GM18507 (cell line): ENCODE measurements around the gene HSD17B4.
"Not testable (repeated sequence)": the region's sequence is repeated elsewhere in the genome, so short reads cannot be mapped to it uniquely, and the experiment has no call there.

Experiments used
- DNase-seq: peaks from one replicate; pipeline ENCODE4 v3.0.0; 2011; ENCODE audit warnings: low read depth; ENCODE audit not compliant: insufficient read length; ENCODE audit errors: extremely low spot score
- FAIRE-seq: peaks from 2 replicates; lab custom pipeline; 2011; peaks lifted over from hg19 to GRCh38; lab: Jason Lieb, UNC

The HSD17B4 gene

DNA sequence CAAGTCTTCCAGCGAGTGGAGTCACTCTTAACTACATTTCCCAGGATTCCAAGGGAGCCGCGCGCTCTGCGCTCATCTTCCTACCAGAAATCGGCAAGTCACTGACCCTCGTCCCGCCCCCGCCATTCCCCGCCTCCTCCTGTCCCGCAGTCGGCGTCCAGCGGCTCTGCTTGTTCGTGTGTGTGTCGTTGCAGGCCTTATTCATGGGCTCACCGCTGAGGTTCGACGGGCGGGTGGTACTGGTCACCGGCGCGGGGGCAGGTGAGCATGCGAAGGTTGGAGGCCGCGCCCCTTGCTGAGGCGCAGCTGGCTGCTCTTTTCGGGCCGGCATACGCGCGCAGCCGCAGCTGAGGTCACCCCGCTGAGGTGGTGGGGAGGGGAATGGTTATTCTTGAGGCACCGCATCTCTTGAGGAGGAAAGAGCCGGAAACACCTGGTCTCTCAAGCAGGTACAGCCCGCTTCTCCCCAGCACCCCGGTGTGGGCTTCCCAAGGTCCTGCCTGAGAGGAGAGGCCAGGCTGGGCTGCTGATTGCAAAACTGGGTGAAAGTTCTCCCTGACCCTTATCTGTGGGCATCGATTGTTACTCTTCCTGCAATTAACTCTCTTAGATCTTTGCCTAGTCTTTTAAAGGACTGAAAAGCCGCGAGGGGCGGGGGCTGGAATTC lies at the start of gene HSD17B4:
Gene HSD17B4, plus strand, starts transcription at position 125 of the 667 bp plus-strand sequence. Its CDS starts 79 bp downstream, at position 204.
- DNase-seq (peak; percentile 59), FAIRE-seq (peak; percentile 90)

DNA sequence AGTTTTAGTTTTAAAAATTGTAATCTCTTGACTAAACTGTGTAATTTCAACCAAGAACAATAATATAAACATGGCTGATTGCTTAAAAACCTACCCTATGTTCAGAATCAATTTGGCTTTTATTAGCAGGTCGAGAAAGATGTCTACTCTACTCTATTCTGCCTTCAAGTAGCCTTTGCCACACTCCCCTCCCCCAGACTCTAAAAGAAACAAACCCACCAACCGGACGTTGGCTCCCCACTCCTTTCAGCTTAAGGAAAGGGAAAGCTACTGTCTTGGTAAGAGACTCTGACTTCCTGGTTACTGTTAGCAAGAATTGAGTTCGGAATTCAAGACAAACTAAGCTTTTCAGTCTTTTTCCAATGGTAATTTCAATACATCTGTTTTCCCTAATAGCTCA lies 49.7 kb upstream of the HSD17B4 start:
- DNase-seq = no peak
- no peak for FAIRE-seq

DNA sequence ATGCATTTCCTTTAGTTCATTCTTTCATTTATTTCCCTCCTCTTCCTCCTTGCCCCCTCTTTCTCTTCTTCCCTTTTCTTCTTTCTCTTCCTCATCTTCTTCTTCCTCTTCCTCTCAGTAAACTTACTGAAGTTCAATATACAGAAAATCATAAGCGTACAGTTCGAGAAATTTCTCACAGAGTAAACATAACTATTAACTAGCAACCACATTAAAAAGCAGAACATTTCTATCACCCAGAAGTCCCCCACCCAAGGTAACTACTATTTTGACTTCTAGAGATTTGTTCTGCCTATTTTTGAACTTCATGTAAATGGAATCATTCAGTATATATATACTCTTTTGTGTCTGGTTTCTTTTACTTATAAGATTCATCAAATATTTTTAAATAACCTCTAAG lies 48.3 kb upstream of the HSD17B4 start:
- no peak for FAIRE-seq
- DNase-seq = no peak

DNA sequence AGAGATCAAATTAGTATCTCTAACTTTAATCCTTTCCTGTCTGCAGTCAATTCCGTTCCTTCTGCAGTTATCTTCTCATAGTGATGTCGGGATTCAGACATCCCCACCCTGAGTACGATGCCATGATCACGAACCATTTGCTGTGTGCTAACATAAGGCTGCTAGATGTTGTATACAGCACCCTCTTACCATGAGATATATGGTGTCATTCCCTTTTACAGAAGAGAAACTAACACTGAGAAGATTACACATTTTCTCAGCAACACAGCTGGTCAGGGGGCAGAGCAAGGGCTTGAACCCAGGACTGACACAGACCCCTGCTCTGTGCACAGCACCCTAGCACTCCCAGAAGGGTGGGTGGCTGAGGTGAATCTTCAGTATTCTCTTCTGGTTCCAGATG lies 46.9 kb upstream of the HSD17B4 start:
- DNase-seq (no peak), FAIRE-seq (peak; percentile 24)

- FAIRE-seq (no peak), DNase-seq (no peak)
These were observed 45.7 kb upstream of the HSD17B4 start for GRCh38 chr5:119406551-119407110.

GRCh38 chr5:119409235-119409815 lies 43.0 kb upstream of the HSD17B4 start:
- no peak for DNase-seq
- FAIRE-seq = peak; percentile 75

GRCh38 chr5:119410448-119411159 lies 41.7 kb upstream of the HSD17B4 start:
- DNase-seq = no peak
- peak; percentile 21 for FAIRE-seq

GRCh38 chr5:119411361-119412278 lies 40.7 kb upstream of the HSD17B4 start:
- DNase-seq (peak; percentile 30), FAIRE-seq (peak; percentile 91)

DNA sequence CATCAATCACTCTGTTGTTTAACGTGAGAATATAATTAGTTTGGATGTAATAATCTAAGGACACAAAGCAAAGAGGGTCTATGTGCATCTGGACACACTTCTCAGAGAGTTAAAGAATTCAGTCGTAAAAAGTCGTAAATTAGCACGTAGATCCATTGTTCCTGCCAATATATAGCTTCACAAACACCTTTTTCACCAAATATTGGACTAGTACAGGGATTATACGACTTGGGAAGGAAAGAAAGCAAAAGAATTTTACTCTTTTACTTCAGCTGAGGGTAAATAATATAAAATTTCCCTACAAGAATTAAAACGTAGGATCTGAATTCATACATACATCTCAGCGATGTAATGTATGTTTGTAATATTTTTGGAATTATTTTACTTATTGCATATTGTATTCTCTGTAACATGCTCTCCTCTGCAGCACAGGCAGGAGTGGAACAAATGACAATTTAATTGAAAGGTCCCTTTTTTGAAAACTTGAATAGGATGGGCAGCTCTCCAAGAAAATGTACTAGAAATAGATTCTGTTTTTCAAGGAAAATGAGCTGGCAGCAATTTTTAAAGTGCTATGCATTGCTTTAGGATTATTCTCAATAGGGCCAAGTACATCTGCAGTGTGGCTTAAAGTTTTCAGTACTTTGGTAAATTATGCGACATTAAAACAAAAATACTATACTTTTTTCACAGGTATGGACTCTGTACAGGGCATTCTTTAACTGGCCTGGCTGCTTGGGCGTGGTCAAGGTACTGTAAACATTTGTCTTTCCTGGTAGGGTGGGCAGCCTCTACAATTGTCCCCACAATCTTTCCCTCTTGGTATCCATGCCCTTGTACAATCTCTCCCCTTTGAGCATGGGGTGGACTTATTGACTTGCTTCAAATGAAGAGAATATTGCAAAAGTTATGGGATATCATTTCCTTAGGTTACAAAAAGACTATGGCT lies 39.7 kb upstream of the HSD17B4 start:
- FAIRE-seq (no peak), DNase-seq (no peak)

DNA sequence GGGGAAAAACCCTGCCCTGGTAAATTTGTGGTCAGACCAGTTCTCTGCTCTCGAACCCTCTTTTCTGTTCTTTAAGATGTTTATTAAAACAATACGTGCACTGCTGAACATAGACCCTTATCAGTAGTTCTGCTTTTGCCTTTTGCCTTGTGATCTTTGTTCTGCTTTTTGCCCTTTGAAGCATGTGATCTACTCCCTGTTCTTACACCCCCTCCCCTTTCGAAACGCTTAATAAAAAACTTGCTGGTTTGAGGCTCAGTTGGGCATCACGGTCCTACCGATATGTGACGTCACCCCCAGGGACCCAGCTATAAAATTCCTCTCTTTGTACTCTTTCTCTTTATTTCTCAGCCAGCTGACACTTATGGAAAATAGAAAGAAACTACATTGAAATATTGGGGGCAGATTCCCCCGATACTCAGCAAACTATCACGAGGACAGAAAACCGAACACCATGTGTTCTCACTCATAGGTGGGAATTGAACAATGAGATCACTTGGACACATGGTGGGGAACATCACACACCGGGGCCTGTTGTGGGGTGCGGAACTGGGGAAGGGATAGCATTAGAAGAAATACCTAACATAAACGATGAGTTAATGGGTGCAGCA lies 38.1 kb upstream of the HSD17B4 start:
- not testable (repeated sequence) for FAIRE-seq, DNase-seq

DNA sequence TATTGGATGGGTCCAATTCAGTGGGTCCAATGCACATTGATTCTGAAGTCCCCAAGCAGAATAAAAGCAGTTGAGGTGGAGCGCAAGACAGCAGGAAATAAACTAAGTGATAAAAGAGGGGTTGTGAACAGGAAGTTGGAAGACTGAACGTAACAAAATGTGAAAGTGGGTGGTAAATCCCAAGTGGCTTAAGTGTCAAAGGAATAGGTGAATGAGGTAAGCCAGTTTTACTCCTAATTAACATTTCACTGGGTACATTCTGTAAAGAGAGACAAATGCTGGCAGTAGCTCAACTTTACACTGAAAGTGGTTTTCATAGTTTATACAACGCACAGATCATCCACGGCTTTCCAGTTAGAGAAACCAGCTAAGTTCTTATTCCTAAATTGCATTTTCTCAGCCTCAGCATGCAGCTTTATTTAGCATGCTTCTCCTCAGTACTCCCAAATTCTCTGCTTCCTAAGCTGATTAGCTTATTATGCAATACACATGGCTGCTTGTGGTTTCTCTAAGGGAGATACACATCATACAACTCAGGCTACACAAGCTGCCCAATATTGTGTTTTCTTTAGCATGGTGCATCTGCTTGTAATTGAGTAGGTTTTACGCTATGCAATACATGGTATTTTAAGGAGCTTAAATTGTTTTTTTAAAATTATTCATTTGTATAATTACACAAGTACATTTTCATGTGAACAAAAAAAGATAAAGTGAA lies 34.2 kb upstream of the HSD17B4 start:
- no peak for FAIRE-seq
- no peak for DNase-seq

DNA sequence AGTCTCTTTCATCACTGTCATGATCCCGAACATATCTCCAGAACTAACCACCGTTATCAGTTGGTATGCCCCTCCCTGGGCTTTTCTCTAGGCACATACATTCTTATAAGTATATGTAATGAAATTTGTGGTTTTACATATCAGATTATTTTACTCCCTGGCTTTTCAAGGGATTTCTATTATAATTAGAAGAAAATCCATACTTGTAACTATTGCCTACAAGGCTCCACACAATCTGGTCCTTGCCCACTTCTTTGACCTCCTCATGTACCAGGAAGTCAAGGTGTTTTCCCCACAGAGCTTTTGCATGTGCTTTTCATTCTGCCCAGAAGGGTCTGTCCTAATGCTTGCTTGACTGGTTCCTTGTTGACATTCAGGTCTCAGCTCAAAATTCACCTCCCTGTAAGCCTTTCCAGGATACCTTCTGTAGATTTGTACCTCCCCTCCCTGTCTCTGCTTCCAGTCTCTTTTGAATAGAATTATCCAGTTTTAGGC lies 33.6 kb upstream of the HSD17B4 start:
- DNase-seq = no peak
- FAIRE-seq = peak; percentile 38

- FAIRE-seq (no peak), DNase-seq (no peak)
These were observed 32.1 kb upstream of the HSD17B4 start for GRCh38 chr5:119420169-119420568.

- no peak for FAIRE-seq
These were observed 26.2 kb upstream of the HSD17B4 start for GRCh38 chr5:119426057-119426456.

GRCh38 chr5:119427060-119427459 lies 25.2 kb upstream of the HSD17B4 start:
- no peak for FAIRE-seq
- no peak for DNase-seq

More at GRCh38 chr5:119426057-119426456, 26.2 kb upstream of the HSD17B4 start:
- DNase-seq = no peak

DNA sequence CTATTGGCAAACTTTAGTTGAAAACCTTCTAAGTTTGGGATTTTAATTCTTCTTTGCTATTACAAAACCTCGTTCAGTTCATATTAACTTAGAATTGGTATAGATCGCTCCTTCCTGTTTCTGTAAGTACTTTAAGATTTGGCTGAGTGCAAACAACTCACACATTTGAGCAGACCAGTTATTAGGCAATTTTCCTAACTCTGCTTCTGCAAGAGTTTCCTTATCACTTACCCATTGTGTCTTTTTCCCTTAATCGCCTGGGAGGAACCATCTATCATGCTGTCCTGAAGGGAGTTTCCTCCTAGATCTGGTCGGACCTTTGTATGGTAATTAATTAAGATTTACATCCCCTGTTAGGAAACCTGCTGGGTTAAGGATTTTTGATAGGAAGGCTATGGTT lies 24.7 kb upstream of the HSD17B4 start:
- not testable (repeated sequence) for FAIRE-seq, DNase-seq

DNA sequence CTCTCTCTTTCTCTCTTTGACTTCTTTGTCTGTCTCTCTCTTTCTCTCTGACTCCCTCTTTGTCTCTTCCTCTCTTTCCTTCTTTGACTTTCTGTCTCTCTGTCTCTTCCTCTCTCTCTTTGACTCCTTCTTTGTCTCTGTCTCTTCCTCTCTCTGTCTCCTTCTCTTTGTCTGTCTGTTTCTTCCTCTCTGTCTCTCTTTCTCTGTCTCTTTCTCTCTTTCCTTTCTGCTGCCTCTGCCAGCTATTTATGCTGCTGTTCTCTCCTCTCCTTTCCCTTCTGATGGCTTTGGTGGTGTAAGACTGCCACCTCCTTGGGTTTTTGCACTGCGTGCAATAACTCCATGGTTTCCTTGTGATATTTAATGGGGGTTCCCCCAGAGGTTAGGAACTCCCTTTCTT lies 24.1 kb upstream of the HSD17B4 start:
- not testable (repeated sequence) for FAIRE-seq, DNase-seq
